Esophagus muscularis mucosa (tissue), 4 donors: ENCODE measurements around the gene ASTN2.

Experiments
- CTCF ChIP-seq, 3 experiments: fragments of 200-600 bp in 2 of 3; fragments of 450-650 bp in 1 of 3; sonication (generic) in 2 of 3; IDR thresholded peaks; one replicate each; pipeline ENCODE4 v1.5.1; 2017 to 2019; ENCODE audit warnings: antibody characterized with exemption in 3 of 3, mild to moderate bottlenecking in 2 of 3, moderate library complexity in 1 of 3
- EP300 ChIP-seq: sonication (generic); formaldehyde crosslinking; IDR thresholded peaks from one replicate; pipeline ENCODE4 v1.6.1; 2017; ENCODE audit warnings: antibody characterized with exemption
- POLR2A ChIP-seq: fragments of 450-650 bp; IDR thresholded peaks from one replicate; pipeline ENCODE4 v1.6.1; 2017; ENCODE audit warnings: antibody characterized with exemption, moderate library complexity, mild to moderate bottlenecking, low read depth
- POLR2AphosphoS5 ChIP-seq, 2 donors: sonication (generic); formaldehyde crosslinking; IDR thresholded peaks; one replicate each; pipeline ENCODE4 v1.6.1; 2017; ENCODE audit warnings: antibody characterized with exemption in 2 of 2

GRCh38 chr9:117377046-117377445 is 37.8 kb downstream of the ASTN2 start:
- TF ChIP-seq CTCF (IDR thresholded peaks at IDR 0.05) (no peak), POLR2A (no peak), EP300 (no peak), POLR2AphosphoS5 (IDR thresholded peaks at IDR 0.05) (no peak)
